GM10266 (cell line): ENCODE results near the gene TOX2.

Source experiments
- DNase-seq: peaks from one replicate; pipeline ENCODE4 v3.0.0; 2012; ENCODE audit errors: extremely low spot score
- CTCF ChIP-seq: IDR thresholded peaks from 2 replicates; pipeline ENCODE4 v1.5.1; 2012; ENCODE audit warnings: mild to moderate bottlenecking, low read depth; ENCODE audit not compliant: control insufficient read depth, insufficient read depth; ENCODE audit errors: missing control alignments

TOX2 gene

GRCh38 chr20:44084891-44085290 is 170.2 kb downstream of the TOX2 start:
- TF ChIP-seq CTCF = no peak
- DNase-seq = no peak

GRCh38 chr20:44085616-44086434 is 171.2 kb downstream of the TOX2 start:
- no peak for DNase-seq
- TF ChIP-seq CTCF = no peak

GRCh38 chr20:44087051-44087856 is 172.6 kb downstream of the TOX2 start:
- no peak for TF ChIP-seq CTCF
- no peak for DNase-seq

GRCh38 chr20:44087857-44088120 is 173.1 kb downstream of the TOX2 start:
- no peak for TF ChIP-seq CTCF
- no peak for DNase-seq

- TF ChIP-seq CTCF = no peak
- no peak for DNase-seq
These were observed 175.5 kb downstream of the TOX2 start for GRCh38 chr20:44089987-44090674.

- no peak for TF ChIP-seq CTCF
- DNase-seq = no peak
These were observed 176.4 kb downstream of the TOX2 start for GRCh38 chr20:44091026-44091425.
